Activated CD8-positive, alpha-beta T cell treated with anti-CD3 and anti-CD28 coated beads for 36 hours (primary cell): ENCODE data around the gene HOXC11. TPM values are rescaled to one million over a fixed set of nuclear protein-coding genes. Genes with fewer than 3 reads are reported as not detected.

Experiments
- ATAC-seq: fragments of 200-7000 bp; cut with Tn5 transposase; one replicate; pipeline ENCODE4 v1.10.0; 2021; ENCODE audit warnings: mild to moderate bottlenecking, moderate library complexity
- CTCF ChIA-PET: fragments of 350-600 bp; sonication (Branson Sonifier 250); formaldehyde crosslinking; loops from one replicate; lab custom pipeline; 2021; ENCODE audit warnings: antibody characterized with exemption; lab: Charles Lee
- POLR2A ChIA-PET: fragments of 350-600 bp; sonication (Branson Sonifier 250); formaldehyde crosslinking; loops from one replicate; lab custom pipeline; 2021; ENCODE audit warnings: antibody characterized with exemption; lab: Charles Lee
- DNase-seq: peaks from one replicate; pipeline ENCODE4 v3.0.0-alpha.2; 2020
- H3K27ac Mint-ChIP-seq: one replicate; pipeline ENCODE4 v1.8.0; 2021; ENCODE audit warnings: mild to moderate bottlenecking, mixed read lengths
- H3K27me3 Mint-ChIP-seq: one replicate; pipeline ENCODE4 v1.8.0; 2021; ENCODE audit warnings: mixed read lengths
- H3K36me3 Mint-ChIP-seq: one replicate; pipeline ENCODE4 v1.8.0; 2021; ENCODE audit warnings: low read depth, mixed read lengths
- H3K4me1 Mint-ChIP-seq: one replicate; pipeline ENCODE4 v1.8.0; 2021; ENCODE audit warnings: low read depth, mixed read lengths
- H3K4me3 Mint-ChIP-seq: one replicate; pipeline ENCODE4 v1.8.0; 2021; ENCODE audit warnings: mild to moderate bottlenecking, moderate library complexity, mixed read lengths
- H3K9me3 Mint-ChIP-seq: one replicate; pipeline ENCODE4 v1.8.0; 2021; ENCODE audit warnings: mixed read lengths
- CTCF ChIP-seq: fragments of 200-600 bp; IDR thresholded peaks from one replicate; pipeline ENCODE4 v1.8.0; 2022; ENCODE audit warnings: antibody characterized with exemption, mild to moderate bottlenecking
- intact Hi-C: fragments of 100-400 bp; cut with micrococcal nuclease; formaldehyde crosslinking; loops from one replicate; pipeline ENCODE4 v1.10.0; 2022
- total RNA-seq, 2 experiments: library from RNA; stranded (reverse); gene quantifications; one replicate each; pipeline ENCODE4 v1.2.3, GENCODE V29; 2021

The HOXC11 gene
- total RNA-seq, 2 experiments from 2014 or later: not detected

GRCh38 chr12:53977596-53978445 lies 4.9 kb downstream of the HOXC11 start:
- no peak for ATAC-seq
- intact Hi-C loops: no loop called here
- CTCF ChIA-PET: interaction anchor here (1.0 to 2.3 kb wide), 3 partner anchors 11 to 29 kb away, joined by 3 to 5 read pairs (median 3); no protein-coding TSS in a partner anchor

GRCh38 chr12:53978477-53979356 lies 5.8 kb downstream of the HOXC11 start:
- intact Hi-C loops: no loop called here
- Mint-ChIP-seq H3K9me3 (no peaks in the 10 kb centered on the region), H3K36me3 (no peaks in the 10 kb centered on the region), H3K27me3 (peaks cover 84% of the 10 kb centered on the region), H3K4me1 (peaks cover 14% of the 10 kb centered on the region), H3K4me3 (no peak overlapping the region), H3K27ac (no peak overlapping the region)
- no peak for TF ChIP-seq CTCF
- POLR2A ChIA-PET: no interaction called here
- CTCF ChIA-PET: interaction anchor here (2.3 kb wide), 1 partner anchor 13 kb away, joined by 5 read pairs; no protein-coding TSS in a partner anchor
- no peak for ATAC-seq
- DNase-seq: no peak

More at GRCh38 chr12:53977596-53978445, 4.9 kb downstream of the HOXC11 start:
- no peak for DNase-seq
- H3K27me3 Mint-ChIP-seq: peaks cover 82% of the 10 kb centered on the region
- H3K4me1 Mint-ChIP-seq: peaks cover 18% of the 10 kb centered on the region
- POLR2A ChIA-PET: interaction anchor here (1.7 kb wide), 1 partner anchor 16 kb away, joined by 4 read pairs; no protein-coding TSS in a partner anchor
- no peak overlapping the region for H3K27ac Mint-ChIP-seq
- peaks cover 2% of the 10 kb centered on the region for H3K9me3 Mint-ChIP-seq
- peaks cover 3% of the 10 kb centered on the region for H3K36me3 Mint-ChIP-seq
- TF ChIP-seq CTCF: no peak
- no peak overlapping the region for H3K4me3 Mint-ChIP-seq

GRCh38 chr12:53980104-53980801 lies 7.3 kb downstream of the HOXC11 start:
- Mint-ChIP-seq H3K36me3 (no peaks in the 10 kb centered on the region), H3K27ac (no peak overlapping the region), H3K4me1 (peaks cover 13% of the 10 kb centered on the region), H3K4me3 (no peak overlapping the region), H3K9me3 (no peaks in the 10 kb centered on the region), H3K27me3 (peaks cover 87% of the 10 kb centered on the region)
- ChIA-PET CTCF (interaction anchor here (0.5 to 2.7 kb wide), 5 partner anchors 25 to 278 kb away, joined by 3 to 10 read pairs (median 4); no protein-coding TSS in a partner anchor), POLR2A (no interaction called here)
- intact Hi-C loops: no loop called here
- ATAC-seq (no peak), DNase-seq (no peak)
- peak; percentile 41 for TF ChIP-seq CTCF

- H3K9me3 Mint-ChIP-seq: no peaks in the 10 kb centered on the region
- H3K27ac Mint-ChIP-seq: no peak overlapping the region
- ATAC-seq (no peak), DNase-seq (no peak)
- H3K4me3 Mint-ChIP-seq: no peak overlapping the region
- intact Hi-C loops: no loop called here
- H3K4me1 Mint-ChIP-seq: peaks cover 10% of the 10 kb centered on the region
- H3K27me3 Mint-ChIP-seq: peaks cover 87% of the 10 kb centered on the region
- ChIA-PET CTCF (interaction anchor here (0.5 to 2.7 kb wide), 5 partner anchors 24 to 279 kb away, joined by 3 to 10 read pairs (median 4); no protein-coding TSS in a partner anchor), POLR2A (no interaction called here)
- TF ChIP-seq CTCF: no peak
- no peaks in the 10 kb centered on the region for H3K36me3 Mint-ChIP-seq
Observed at GRCh38 chr12:53980802-53981496, 8.0 kb downstream of the HOXC11 start.
